DND-41 (cell line): ENCODE measurements around the gene ZNF564.

ENCODE experiments used
- EZH2 ChIP-seq: IDR thresholded peaks from 3 replicates; pipeline ENCODE4 v1.6.1; 2012; ENCODE audit warnings: borderline replicate concordance, low read depth, mild to moderate bottlenecking, moderate library complexity, low read length, inconsistent platforms; ENCODE audit not compliant: severe bottlenecking
- TF ChIP-seq, protein P1 (sequence below): IDR thresholded peaks from 2 replicates; pipeline ENCODE4 v1.5.1; 2012; ENCODE audit warnings: borderline replicate concordance, low read length, moderate library complexity, mild to moderate bottlenecking; ENCODE audit not compliant: poor library complexity, severe bottlenecking; ENCODE audit errors: extremely low read depth

DNA sequence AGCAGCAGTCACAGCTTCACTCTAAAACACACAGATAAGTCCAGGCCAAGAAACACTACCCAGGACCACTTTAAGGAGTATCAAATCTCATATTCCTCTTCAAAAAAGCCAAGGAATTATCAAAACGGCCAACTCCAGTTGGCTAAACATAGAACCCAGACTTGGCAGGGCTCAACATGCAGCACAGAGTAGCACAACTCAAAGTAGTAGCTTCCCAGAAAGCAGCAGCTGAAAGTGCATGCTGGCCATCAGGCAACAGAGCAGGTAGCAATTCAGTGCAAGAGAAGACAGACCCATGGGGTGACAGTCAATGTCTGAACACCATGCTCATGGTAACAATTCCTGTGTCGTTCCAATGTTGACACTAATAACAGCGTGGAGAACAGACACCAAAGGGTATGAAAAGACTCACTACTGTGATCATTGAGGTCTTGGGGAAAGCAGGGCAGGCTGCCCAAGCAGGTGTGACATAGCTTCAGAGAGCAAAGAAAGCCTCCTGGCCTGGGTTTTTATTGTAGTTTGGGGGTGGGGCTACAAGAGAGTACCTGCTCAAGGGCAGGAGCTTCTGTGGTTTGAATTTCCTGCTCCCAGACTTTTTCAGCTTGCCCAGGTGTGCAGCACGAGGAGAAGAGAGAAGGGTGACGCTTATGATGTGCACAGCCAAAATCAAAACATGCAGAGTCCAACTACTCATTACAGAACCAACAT, 72.9 kb downstream of the ZNF564 start:
- TF ChIP-seq, protein P1, sequence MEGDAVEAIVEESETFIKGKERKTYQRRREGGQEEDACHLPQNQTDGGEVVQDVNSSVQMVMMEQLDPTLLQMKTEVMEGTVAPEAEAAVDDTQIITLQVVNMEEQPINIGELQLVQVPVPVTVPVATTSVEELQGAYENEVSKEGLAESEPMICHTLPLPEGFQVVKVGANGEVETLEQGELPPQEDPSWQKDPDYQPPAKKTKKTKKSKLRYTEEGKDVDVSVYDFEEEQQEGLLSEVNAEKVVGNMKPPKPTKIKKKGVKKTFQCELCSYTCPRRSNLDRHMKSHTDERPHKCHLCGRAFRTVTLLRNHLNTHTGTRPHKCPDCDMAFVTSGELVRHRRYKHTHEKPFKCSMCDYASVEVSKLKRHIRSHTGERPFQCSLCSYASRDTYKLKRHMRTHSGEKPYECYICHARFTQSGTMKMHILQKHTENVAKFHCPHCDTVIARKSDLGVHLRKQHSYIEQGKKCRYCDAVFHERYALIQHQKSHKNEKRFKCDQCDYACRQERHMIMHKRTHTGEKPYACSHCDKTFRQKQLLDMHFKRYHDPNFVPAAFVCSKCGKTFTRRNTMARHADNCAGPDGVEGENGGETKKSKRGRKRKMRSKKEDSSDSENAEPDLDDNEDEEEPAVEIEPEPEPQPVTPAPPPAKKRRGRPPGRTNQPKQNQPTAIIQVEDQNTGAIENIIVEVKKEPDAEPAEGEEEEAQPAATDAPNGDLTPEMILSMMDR, result no peak
- TF ChIP-seq EZH2, result no peak
